ENCODE measurements around the gene RIPOR3. TPM values are rescaled to one million over a fixed set of nuclear protein-coding genes. Genes with fewer than 3 reads are reported as not detected.
"Not testable (repeated sequence)": the region's sequence is repeated elsewhere in the genome, so short reads cannot be mapped to it uniquely, and the experiment has no call there.

Gene RIPOR3
- total RNA-seq, 1 experiment from 2014 or later: 0.46 TPM

GRCh38 chr20:50642288-50642803 lies 49.0 kb downstream of the RIPOR3 start:
- peaks cover 3 to 6% (median 6%) of the 10 kb centered on the region in 3 experiments; a peak in 5 of 7 replicates for H3K36me3 Mint-ChIP-seq (ENCODE audit: insufficient read depth in 1 of 3, low read depth in 3 of 3)

GRCh38 chr20:50641625-50642287 lies 49.6 kb downstream of the RIPOR3 start:
- H3K23ac ChIP-seq (ENCODE audit: insufficient read length, low read depth, low read length); H3K4ac ChIP-seq (ENCODE audit: low read depth, low read length); H3K79me2 ChIP-seq (ENCODE audit: insufficient read depth, low read length); H2BK5ac ChIP-seq (ENCODE audit: insufficient read length, low read length); H3K9ac ChIP-seq (ENCODE audit: extremely low read depth, insufficient read length, low read length); H3K79me1 ChIP-seq (ENCODE audit: insufficient read depth, low read depth, low read length, poor library complexity, severe bottlenecking); H3T11ph ChIP-seq (ENCODE audit: low read length); H2BK12ac ChIP-seq (ENCODE audit: insufficient read length, low read depth, low read length); H2AFZ ChIP-seq (ENCODE audit: low read length); H3K27me3 Mint-ChIP-seq (ENCODE audit: low read depth); H3K23me2 ChIP-seq (ENCODE audit: insufficient read length, low read depth, low read length, poor library complexity, severe bottlenecking); H4K20me1 ChIP-seq (ENCODE audit: control insufficient read depth, insufficient read depth, insufficient read length); H4K8ac ChIP-seq (replicated peaks; ENCODE audit: insufficient read length, low read depth, low read length); H3K56ac ChIP-seq (ENCODE audit: insufficient read length, low read depth, low read length); H2BK15ac ChIP-seq (ENCODE audit: low read depth, low read length); H4K91ac ChIP-seq (ENCODE audit: insufficient read length, low read depth, low read length); H3K27me3 ChIP-seq (ENCODE audit: insufficient read depth, low read length); H3K14ac ChIP-seq (ENCODE audit: insufficient read depth, low read length); H2BK20ac ChIP-seq (ENCODE audit: low read depth, low read length, poor library complexity, severe bottlenecking); H2AK5ac ChIP-seq (ENCODE audit: insufficient read length, low read length); H3K36me3 Mint-ChIP-seq (ENCODE audit: insufficient read depth in 1 of 3, low read depth in 3 of 3); H3K4me1 ChIP-seq (ENCODE audit: insufficient read depth, low read length); H2BK120ac ChIP-seq (ENCODE audit: low read depth, low read length, poor library complexity, severe bottlenecking); H3K9me3 ChIP-seq (ENCODE audit: control insufficient read depth, low read depth, low read length); H4K5ac ChIP-seq (ENCODE audit: insufficient read length, low read depth, low read length); DNase-seq: not testable (repeated sequence)
- Mint-ChIP-seq H3K4me1 (peaks cover 44 to 57% of the 10 kb centered on the region in 2 experiments), H3K27ac (peak overlapping the region; percentile 98 to 99 (median 98)), H3K4me3 (peak overlapping the region; percentile 37 to 72), H3K9me3 (peaks cover 8 to 11% of the 10 kb centered on the region in 2 experiments; a peak in 4 of 5 replicates)
- peak overlapping the region; percentile 78 for H3K18ac ChIP-seq (ENCODE audit: insufficient read length, low read depth, low read length)
- peak overlapping the region; percentile 89 for H3K27ac ChIP-seq (ENCODE audit: insufficient read length, low read depth, low read length)
- peak overlapping the region; percentile 61 for H3K4me2 ChIP-seq (ENCODE audit: insufficient read depth, insufficient read length, low read length)
- no CpG with 5 or more reads among the region's 11 CpGs for WGBS (ENCODE audit: extremely low coverage, insufficient read length, low lambda C conversion rate)

More at GRCh38 chr20:50642288-50642803, 49.0 kb downstream of the RIPOR3 start:
- H3K79me1 ChIP-seq (ENCODE audit: insufficient read depth, low read depth, low read length, poor library complexity, severe bottlenecking): no peaks in the 10 kb centered on the region
- H3K27me3 ChIP-seq (ENCODE audit: insufficient read depth, low read length): no peaks in the 10 kb centered on the region
- Mint-ChIP-seq H3K9me3 (peaks cover 13 to 14% of the 10 kb centered on the region in 2 experiments; a peak in 4 of 5 replicates), H3K4me1 (peaks cover 38 to 51% of the 10 kb centered on the region in 2 experiments), H3K4me3 (peak overlapping the region; percentile 37 to 72; a peak in 4 of 5 replicates), H3K27me3 (ENCODE audit: low read depth) (no peaks in the 10 kb centered on the region), H3K27ac (peak overlapping the region; percentile 98 to 99 (median 98))
- H3K4me2 ChIP-seq (ENCODE audit: insufficient read depth, insufficient read length, low read length): peak overlapping the region; percentile 61
- no peak overlapping the region for H2AFZ ChIP-seq (ENCODE audit: low read length)
- H3K14ac ChIP-seq (ENCODE audit: insufficient read depth, low read length): no peak overlapping the region
- H2BK12ac ChIP-seq (ENCODE audit: insufficient read length, low read depth, low read length): no peak overlapping the region
- no peak overlapping the region for H2AK5ac ChIP-seq (ENCODE audit: insufficient read length, low read length)
- no peak overlapping the region for H4K91ac ChIP-seq (ENCODE audit: insufficient read length, low read depth, low read length)
- H3T11ph ChIP-seq (ENCODE audit: low read length): no peak overlapping the region
- H3K9me3 ChIP-seq (ENCODE audit: control insufficient read depth, low read depth, low read length): no peaks in the 10 kb centered on the region
- no peaks in the 10 kb centered on the region for H3K23me2 ChIP-seq (ENCODE audit: insufficient read length, low read depth, low read length, poor library complexity, severe bottlenecking)
- no peak overlapping the region; the same call in 1 of the 2 replicates for H3K4ac ChIP-seq (ENCODE audit: low read depth, low read length)
- H3K4me1 ChIP-seq (ENCODE audit: insufficient read depth, low read length): peaks cover 2% of the 10 kb centered on the region; the same call in 1 of the 2 replicates
- H4K5ac ChIP-seq (ENCODE audit: insufficient read length, low read depth, low read length): no peak overlapping the region
- H3K9ac ChIP-seq (ENCODE audit: extremely low read depth, insufficient read length, low read length): no peak overlapping the region
- H2BK120ac ChIP-seq (ENCODE audit: low read depth, low read length, poor library complexity, severe bottlenecking): no peak overlapping the region
- no peak overlapping the region for H4K8ac ChIP-seq (replicated peaks; ENCODE audit: insufficient read length, low read depth, low read length)
- no peak overlapping the region for H3K23ac ChIP-seq (ENCODE audit: insufficient read length, low read depth, low read length)
- H3K79me2 ChIP-seq (ENCODE audit: insufficient read depth, low read length): no peaks in the 10 kb centered on the region
- no peak overlapping the region for H3K56ac ChIP-seq (ENCODE audit: insufficient read length, low read depth, low read length)
- WGBS (ENCODE audit: extremely low coverage, insufficient read length, low lambda C conversion rate): no CpG with 5 or more reads among the region's 4 CpGs
- H3K18ac ChIP-seq (ENCODE audit: insufficient read length, low read depth, low read length): peak overlapping the region; percentile 78
- TF ChIP-seq CTCF (conservative IDR thresholded peaks at IDR 0.05): no peak
- peak; percentile 93 for DNase-seq
- no peak overlapping the region for H2BK15ac ChIP-seq (ENCODE audit: low read depth, low read length)
- no peak overlapping the region for H2BK5ac ChIP-seq (ENCODE audit: insufficient read length, low read length)
- H4K20me1 ChIP-seq (ENCODE audit: control insufficient read depth, insufficient read depth, insufficient read length): no peaks in the 10 kb centered on the region
- H3K27ac ChIP-seq (ENCODE audit: insufficient read length, low read depth, low read length): peak overlapping the region; percentile 89
- no peak overlapping the region for H2BK20ac ChIP-seq (ENCODE audit: low read depth, low read length, poor library complexity, severe bottlenecking)
